Endothelial cell of umbilical vein (primary cell): ENCODE data around the gene ITPR1. TPM values are rescaled to one million over a fixed set of nuclear protein-coding genes. Genes with fewer than 3 reads are reported as not detected.
"Not testable (repeated sequence)": the region's sequence is repeated elsewhere in the genome, so short reads cannot be mapped to it uniquely, and the experiment has no call there.

Experiments
- BruUV-seq: library from RNA; stranded (reverse); fragments of 400-500 nt; replicated peaks from 2 replicates; lab custom pipeline; 2021; lab: Mats Ljungman, UMichigan
- CTCF ChIA-PET: fragments of 300-600, 350-600 bp; sonication (Branson Sonifier 250); formaldehyde crosslinking; loops from one replicate; lab custom pipeline; 2021; ENCODE audit warnings: antibody characterized with exemption, inconsistent platforms; lab: Charles Lee
- POLR2A ChIA-PET: fragments of 300-600, 350-600 bp; sonication (Branson Sonifier 250); formaldehyde crosslinking; loops from one replicate; lab custom pipeline; 2021; ENCODE audit warnings: antibody characterized with exemption, inconsistent platforms; lab: Charles Lee
- DNase-seq: peaks from one replicate; pipeline ENCODE4 v3.0.0-alpha.2; 2011; ENCODE audit warnings: low read depth, low spot score
- FAIRE-seq: peaks from 2 replicates; lab custom pipeline; 2011; peaks lifted over from hg19 to GRCh38; lab: Jason Lieb, UNC
- H2AFZ ChIP-seq: 2 replicates; pipeline ENCODE4 v1.6.0; 2012; ENCODE audit warnings: low read depth, low read length, control low read depth, inconsistent platforms
- H3K27ac ChIP-seq: 2 replicates; pipeline ENCODE4 v1.5.1; 2011; ENCODE audit warnings: low read depth, mild to moderate bottlenecking, control low read depth, low read length, moderate library complexity; ENCODE audit not compliant: insufficient read depth
- H3K27me3 ChIP-seq, 2 experiments: 2 replicates each; pipeline versions ENCODE4 v1.6.0 to v1.6.1; 2011; ENCODE audit warnings: low read length in 2 of 2, mixed read lengths in 1 of 2; ENCODE audit not compliant: control insufficient read depth in 2 of 2, insufficient read depth in 2 of 2
- H3K36me3 ChIP-seq, 2 experiments: 2 replicates in 1 of 2; 3 replicates in 1 of 2; pipeline ENCODE4 v1.5.1; 2011; ENCODE audit warnings: low read length in 2 of 2, mild to moderate bottlenecking in 1 of 2, moderate library complexity in 1 of 2; ENCODE audit not compliant: control insufficient read depth in 2 of 2, insufficient read depth in 2 of 2; ENCODE audit errors: extremely low read depth in 1 of 2
- H3K4me1 ChIP-seq: 3 replicates; pipeline ENCODE4 v1.5.1; 2011; ENCODE audit warnings: mild to moderate bottlenecking, low read length; ENCODE audit not compliant: control insufficient read depth, insufficient read depth; ENCODE audit errors: extremely low read depth
- H3K4me2 ChIP-seq: 2 replicates; pipeline ENCODE4 v1.6.1; 2011; ENCODE audit warnings: low read length, control low read depth, mixed read lengths; ENCODE audit not compliant: insufficient read depth
- H3K4me3 ChIP-seq, 3 experiments: fragments of 200-600 bp in 1 of 3; sonication (generic), shearing (Covaris generic) in 1 of 3; replicated peaks in 1 of 3; 2 replicates each; pipeline ENCODE4 v1.5.1; 2011 to 2016; ENCODE audit warnings: control low read depth in 3 of 3, low read length in 3 of 3, mild to moderate bottlenecking in 2 of 3, inconsistent platforms in 1 of 3, low read depth in 1 of 3, moderate library complexity in 1 of 3; ENCODE audit not compliant: insufficient read depth in 1 of 3
- H3K79me2 ChIP-seq: 2 replicates; pipeline ENCODE4 v1.6.0; 2012; ENCODE audit warnings: low read length, inconsistent platforms; ENCODE audit not compliant: control insufficient read depth, insufficient read depth
- H3K9ac ChIP-seq: replicated peaks from 2 replicates; pipeline ENCODE3; 2011; ENCODE audit warnings: low read length, control low read depth; ENCODE audit not compliant: insufficient read depth; ENCODE audit errors: extremely low read depth
- H3K9me1 ChIP-seq: replicated peaks from 3 replicates; pipeline ENCODE4 v1.6.0; 2011; ENCODE audit warnings: mild to moderate bottlenecking, low read length; ENCODE audit not compliant: control insufficient read depth, insufficient read depth; ENCODE audit errors: extremely low read depth
- H3K9me3 ChIP-seq: replicated peaks from 2 replicates; pipeline ENCODE4 v1.5.1; 2012; ENCODE audit warnings: low read length, inconsistent platforms; ENCODE audit not compliant: control insufficient read depth, insufficient read depth
- H4K20me1 ChIP-seq: replicated peaks from 2 replicates; pipeline ENCODE3; 2011; ENCODE audit warnings: mild to moderate bottlenecking, low read length; ENCODE audit not compliant: control insufficient read depth, insufficient read depth; ENCODE audit errors: extremely low read depth
- CTCF ChIP-seq, 2 donors: IDR thresholded peaks; 1 replicate in 1 of 2; 2 replicates in 1 of 2; pipeline ENCODE4 v1.5.1; 2011; ENCODE audit warnings: low read length in 2 of 2, mild to moderate bottlenecking in 2 of 2, moderate library complexity in 2 of 2, control low read depth in 1 of 2, inconsistent platforms in 1 of 2, low read depth in 1 of 2; ENCODE audit not compliant: insufficient read depth in 1 of 2; ENCODE audit errors: extremely low read depth in 1 of 2
- EZH2 ChIP-seq: IDR thresholded peaks from 2 replicates; pipeline ENCODE4 v1.6.1; 2012; ENCODE audit warnings: borderline replicate concordance, low read depth, mild to moderate bottlenecking, moderate library complexity, low read length, inconsistent platforms; ENCODE audit not compliant: severe bottlenecking
- FOS ChIP-seq: IDR thresholded peaks from 2 replicates; pipeline ENCODE4 v1.6.1; 2011; ENCODE audit warnings: mild to moderate bottlenecking, low read length, moderate library complexity, borderline replicate concordance; ENCODE audit not compliant: insufficient read depth
- GATA2 ChIP-seq: IDR thresholded peaks from 2 replicates; pipeline ENCODE4 v1.7.0; 2011; ENCODE audit warnings: low read depth, mild to moderate bottlenecking, moderate library complexity, mixed read lengths, low read length; ENCODE audit not compliant: insufficient read length, insufficient read depth
- JUN ChIP-seq: IDR thresholded peaks from 2 replicates; pipeline ENCODE4 v1.6.1; 2011; ENCODE audit warnings: borderline replicate concordance, low read depth; ENCODE audit not compliant: insufficient read length, insufficient read depth
- MAX ChIP-seq: IDR thresholded peaks from 2 replicates; pipeline ENCODE4 v1.6.1; 2011; ENCODE audit not compliant: insufficient read depth, insufficient read length
- MYC ChIP-seq: IDR thresholded peaks from one replicate; pipeline ENCODE4 v1.6.1; 2011; ENCODE audit warnings: mild to moderate bottlenecking, low read depth, low read length
- POLR2A ChIP-seq: IDR thresholded peaks from 2 replicates; pipeline ENCODE4 v1.6.1; 2012; ENCODE audit warnings: low read depth, mild to moderate bottlenecking, control low read depth, low read length
- POLR2AphosphoS5 ChIP-seq: IDR thresholded peaks from 2 replicates; pipeline ENCODE4 v1.6.1; 2012; ENCODE audit warnings: low read depth, mild to moderate bottlenecking, control low read depth, low read length, moderate library complexity; ENCODE audit not compliant: insufficient read depth
- dilution Hi-C: fragments of 300-500 bp; cut with MboI; formaldehyde crosslinking; loops from one replicate; pipeline ENCODE4 v1.15.0; 2019; ENCODE audit warnings: low sequenced_read_pairs; ENCODE audit not compliant: extremely low pct_ligation_motif_present
- intact Hi-C: fragments of 100-400 bp; cut with micrococcal nuclease; formaldehyde crosslinking; loops from one replicate; pipeline ENCODE4 v1.10.0; 2022
- polyA plus RNA-seq, 4 experiments: library from polyadenylated mRNA; depleted of rRNA in 3 of 4; stranded (reverse) in 3 of 4; unstranded in 1 of 4; fragments of >200 nt; gene quantifications; 2 replicates each; pipeline versions ENCODE4 v1.2.1 to v1.2.3, GENCODE V29; 2011 to 2012; ENCODE audit warnings: missing spikeins in 1 of 4
- total RNA-seq: library from RNA; stranded (reverse); gene quantifications from 2 replicates; pipeline ENCODE4 v1.2.3, GENCODE V29; 2021

The ITPR1 gene
- total and polyA plus RNA-seq, 2 donors (not counting 3 experiments of a cell fraction or from before 2014, with no cell fraction given): 5.1 to 16.1 TPM

- TF ChIP-seq MYC (no peak), FOS (no peak), EZH2 (no peak), JUN (no peak), POLR2AphosphoS5 (no peak), POLR2A (no peak), CTCF (IDR thresholded peaks at IDR 0.05; ENCODE audit: extremely low read depth in 1 of 2, insufficient read depth in 1 of 2, low read depth in 1 of 2, low read length in 2 of 2) (no peak), MAX (no peak), GATA2 (no peak)
- Histone ChIP-seq H3K4me3 (no peak overlapping the region), H3K9me3 (no peaks in the 10 kb centered on the region), H3K27ac (no peak overlapping the region), H3K9me1 (no peaks in the 10 kb centered on the region), H3K4me1 (no peaks in the 10 kb centered on the region), H4K20me1 (peaks cover 2% of the 10 kb centered on the region), H3K36me3 (peaks cover 0 to under 1% of the 10 kb centered on the region in 2 experiments), H3K79me2 (no peaks in the 10 kb centered on the region), H3K9ac (no peak overlapping the region), H2AFZ (no peak overlapping the region), H3K4me2 (no peak overlapping the region), H3K27me3 (no peaks in the 10 kb centered on the region)
- FAIRE-seq (no peak), DNase-seq (no peak)
- intact Hi-C loops (no loop called here), dilution Hi-C loops (no loop called here)
- POLR2A ChIA-PET: no interaction called here
- CTCF ChIA-PET: interaction anchor here (1.0 kb wide), 1 partner anchor 103 kb away, joined by 5 read pairs; no protein-coding TSS in a partner anchor
- no TSS peak for BruUV-seq
These were observed 39.0 kb upstream of the ITPR1 start for GRCh38 chr3:4454142-4454541.

- H3K27ac ChIP-seq, intact Hi-C loops, H3K9ac ChIP-seq, DNase-seq, H3K36me3 ChIP-seq, H3K9me3 ChIP-seq, H2AFZ ChIP-seq, POLR2A ChIA-PET, H3K79me2 ChIP-seq, dilution Hi-C loops, H3K27me3 ChIP-seq, H3K4me3 ChIP-seq, H3K4me2 ChIP-seq, BruUV-seq, FAIRE-seq, H3K9me1 ChIP-seq, H3K4me1 ChIP-seq, CTCF ChIA-PET, H4K20me1 ChIP-seq: not testable (repeated sequence)
These were observed 36.4 kb upstream of the ITPR1 start for GRCh38 chr3:4456780-4457179.
